GM11168 (cell line): ENCODE measurements around the gene FRAS1.
"Not testable (repeated sequence)": the region's sequence is repeated elsewhere in the genome, so short reads cannot be mapped to it uniquely, and the experiment has no call there.

ENCODE experiments used
- in situ Hi-C: fragments of 300-500 bp; cut with MboI; formaldehyde crosslinking; loops from one replicate; pipeline ENCODE4 v1.12.0; 2022; ENCODE audit warnings: low sequenced_read_pairs; ENCODE audit not compliant: unreplicated experiment

FRAS1 gene

DNA sequence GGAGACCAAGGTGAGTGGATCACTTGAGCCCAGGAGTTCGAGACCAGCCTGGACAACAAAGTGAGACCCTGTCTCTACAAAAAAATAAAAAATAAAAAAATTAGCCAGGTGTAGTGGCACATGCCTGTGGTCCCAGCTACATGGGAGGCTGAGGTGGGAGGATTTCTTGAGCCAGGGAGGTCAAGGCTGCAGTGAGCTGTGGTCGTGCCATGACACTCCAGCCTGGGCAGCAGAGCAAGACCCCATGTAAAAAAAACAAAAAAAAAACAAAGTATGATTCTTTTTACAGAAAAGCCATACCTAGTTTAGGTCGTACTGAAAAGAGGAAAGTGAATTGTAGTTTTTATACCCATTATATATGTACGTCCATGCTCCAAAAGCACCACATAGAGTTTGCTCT, 151.8 kb downstream of the FRAS1 start:
- in situ Hi-C loops = not testable (repeated sequence)

DNA sequence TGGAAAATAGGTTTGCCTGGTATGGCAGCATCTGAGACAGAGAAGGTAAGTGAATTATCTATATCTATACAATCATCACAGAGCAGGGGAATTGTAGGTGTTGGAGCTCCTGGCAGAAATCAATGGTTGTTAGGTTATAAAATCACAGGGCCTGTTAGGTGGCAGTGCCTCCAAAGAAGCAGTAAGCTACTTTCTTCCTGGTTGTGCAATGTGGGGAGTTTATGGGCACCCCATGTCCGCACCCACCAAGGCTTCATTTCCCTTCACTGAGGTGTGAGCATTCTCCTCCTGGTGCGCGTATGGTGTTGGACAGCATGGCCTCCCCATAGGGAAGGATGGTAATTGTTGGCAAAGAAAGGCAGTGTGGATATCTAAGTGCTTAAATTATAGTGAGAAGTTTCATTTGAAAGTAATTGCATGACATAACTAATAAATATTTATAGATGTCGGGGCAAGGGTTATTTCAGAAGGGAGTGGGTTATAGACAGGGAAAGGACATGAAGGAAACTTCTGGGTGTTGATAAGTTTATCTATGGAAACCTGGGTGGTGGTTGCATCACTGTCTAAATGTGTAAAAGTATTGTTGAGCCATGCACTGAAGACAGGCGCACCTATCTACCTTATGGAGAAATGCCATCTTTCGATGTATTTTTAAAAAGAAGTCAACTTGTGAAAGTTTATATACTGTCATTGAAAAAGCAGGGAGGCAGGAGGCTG, 153.7 kb downstream of the FRAS1 start:
- in situ Hi-C loops = no loop called here

DNA sequence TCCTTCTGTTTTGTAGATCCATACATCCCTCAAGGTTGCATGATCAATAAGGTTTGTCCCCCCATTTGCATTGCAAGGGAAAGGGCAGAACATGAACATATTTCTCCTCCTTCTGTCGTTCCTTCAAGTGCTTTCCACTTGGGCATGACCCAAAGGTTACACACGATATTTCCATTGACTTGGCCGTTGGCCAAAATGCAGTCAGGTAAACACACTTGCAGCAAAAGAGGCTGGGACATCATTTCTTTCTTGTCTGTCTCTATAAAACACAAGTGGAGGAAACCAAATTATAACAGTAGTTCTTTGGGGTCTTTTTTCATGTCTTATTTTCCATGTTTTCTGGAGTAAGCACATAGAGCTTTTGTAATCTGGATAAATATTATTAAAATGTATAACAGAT, 156.1 kb downstream of the FRAS1 start:
- in situ Hi-C loops = no loop called here

DNA sequence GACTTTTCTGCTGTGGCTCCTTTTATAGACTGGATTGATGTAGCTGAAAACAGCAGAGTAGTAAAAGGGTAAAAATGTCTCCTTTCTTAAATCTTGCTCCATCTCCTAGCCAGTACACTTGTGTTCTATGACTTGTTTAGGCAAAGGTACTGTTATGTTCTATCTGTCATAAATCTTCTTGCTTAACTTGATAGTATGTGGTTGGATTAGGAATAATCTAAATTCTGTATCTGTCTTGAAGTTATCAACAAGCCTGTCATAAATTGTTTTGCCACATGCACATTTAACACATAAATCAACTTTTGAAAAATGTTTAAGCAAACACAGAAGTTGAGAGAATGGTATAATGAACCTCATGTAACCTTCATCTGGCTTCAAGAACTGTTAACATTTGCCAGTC, 157.0 kb downstream of the FRAS1 start:
- in situ Hi-C loops = no loop called here

DNA sequence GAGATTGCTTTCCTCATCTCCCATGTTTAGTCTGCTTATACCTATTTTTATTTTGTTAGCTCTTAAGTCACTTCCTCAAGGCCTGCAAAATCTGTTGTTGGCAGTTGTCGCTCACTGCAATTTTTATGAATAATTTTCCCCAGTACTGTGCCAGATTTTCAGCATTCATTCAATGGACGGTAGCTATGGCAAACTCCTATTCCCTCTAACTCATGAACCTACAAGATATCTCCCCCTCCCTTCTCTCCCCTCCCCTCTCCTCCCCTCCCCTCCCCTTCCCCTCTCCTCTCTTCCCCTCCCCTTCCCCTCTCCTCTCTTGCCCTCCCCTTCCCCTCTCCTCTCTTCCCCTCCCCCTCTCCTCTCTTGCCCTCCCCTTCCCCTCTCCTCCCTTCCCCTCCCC, 160.4 kb downstream of the FRAS1 start:
- in situ Hi-C loops = no loop called here

DNA sequence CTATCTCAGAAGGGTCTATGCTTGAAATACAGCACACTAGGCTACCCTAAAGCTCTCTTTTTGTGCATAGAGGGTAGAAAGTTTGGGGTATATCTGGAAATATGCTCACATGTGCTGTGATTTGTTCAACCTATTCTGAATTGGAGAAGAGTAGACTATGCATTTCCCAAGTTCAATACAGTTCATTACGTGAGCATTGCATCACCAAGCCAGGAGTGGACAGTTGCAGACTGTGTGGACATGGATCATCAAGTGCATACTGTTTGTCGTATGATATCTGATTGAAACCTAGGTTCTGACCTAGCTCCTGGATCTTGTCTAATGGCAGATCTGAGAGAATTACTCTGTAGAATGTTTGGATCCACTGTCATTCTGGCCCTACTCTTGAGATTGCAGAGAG, 161.1 kb downstream of the FRAS1 start:
- in situ Hi-C loops = no loop called here

DNA sequence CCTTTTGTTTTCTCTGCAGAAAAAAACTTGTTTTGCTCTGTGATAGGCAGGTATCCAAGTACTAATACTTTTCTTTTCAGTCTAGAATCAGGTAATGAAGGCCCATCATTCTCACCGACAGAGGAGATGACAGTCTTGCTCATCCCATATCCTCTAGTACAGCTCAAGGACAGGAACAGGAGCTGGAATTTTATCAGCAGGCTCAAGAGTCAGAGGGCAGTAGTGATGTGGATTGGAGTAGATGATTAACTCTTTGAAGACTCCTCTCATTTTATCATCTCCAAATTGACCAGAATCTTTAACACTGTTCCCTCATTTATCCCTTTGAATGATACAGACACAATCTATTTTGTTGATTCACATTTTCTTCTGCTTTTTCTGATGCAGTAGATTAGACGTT, 162.7 kb downstream of the FRAS1 start:
- in situ Hi-C loops = no loop called here

DNA sequence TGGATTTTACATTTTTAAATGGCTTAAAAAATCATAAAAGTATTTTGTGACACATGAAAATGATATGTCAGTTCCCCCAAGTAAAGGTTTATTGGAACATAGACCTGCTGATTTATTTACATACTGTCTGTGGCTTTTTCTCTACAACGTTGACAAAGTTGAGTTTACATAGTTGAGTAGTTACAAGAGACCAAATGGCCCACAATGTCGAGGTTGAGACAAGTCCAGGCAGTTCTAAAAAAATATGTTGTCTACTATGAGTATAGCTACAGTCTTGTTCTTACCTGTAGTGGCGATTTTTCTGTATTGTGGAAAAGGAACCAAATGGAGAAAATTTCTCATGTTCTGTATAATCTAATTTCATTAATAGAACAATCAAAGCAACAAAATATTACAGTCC, 163.2 kb downstream of the FRAS1 start:
- in situ Hi-C loops = no loop called here

DNA sequence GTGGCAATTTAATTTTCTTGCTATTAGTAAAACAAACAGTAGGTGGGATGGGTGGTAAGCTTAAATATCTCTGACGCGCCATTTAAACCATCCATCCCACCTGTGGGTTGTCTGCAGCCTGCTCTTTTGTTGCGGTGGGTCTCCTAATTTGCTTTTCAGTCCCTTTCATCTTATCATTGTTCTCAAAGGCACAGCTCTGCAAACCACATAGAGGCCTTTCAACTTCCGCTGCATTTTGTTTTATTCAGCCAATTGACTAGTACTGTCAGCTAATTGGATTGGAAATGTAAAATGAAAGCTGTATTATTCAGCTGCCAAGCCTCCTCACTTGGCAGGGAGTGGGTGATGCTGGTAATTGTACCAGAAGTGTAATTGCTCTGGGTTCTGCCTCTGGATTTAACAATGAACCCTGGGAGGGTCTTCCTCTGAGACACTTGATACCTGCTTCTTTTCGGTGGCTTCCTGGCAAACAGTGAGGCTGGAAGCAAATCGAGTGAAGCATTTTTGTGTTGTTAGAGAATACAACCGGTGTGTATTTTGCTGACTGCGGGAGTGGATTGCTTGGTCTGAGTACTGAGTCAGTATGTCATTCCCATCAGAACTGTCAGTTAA, 165.6 kb downstream of the FRAS1 start:
- in situ Hi-C loops = no loop called here

DNA sequence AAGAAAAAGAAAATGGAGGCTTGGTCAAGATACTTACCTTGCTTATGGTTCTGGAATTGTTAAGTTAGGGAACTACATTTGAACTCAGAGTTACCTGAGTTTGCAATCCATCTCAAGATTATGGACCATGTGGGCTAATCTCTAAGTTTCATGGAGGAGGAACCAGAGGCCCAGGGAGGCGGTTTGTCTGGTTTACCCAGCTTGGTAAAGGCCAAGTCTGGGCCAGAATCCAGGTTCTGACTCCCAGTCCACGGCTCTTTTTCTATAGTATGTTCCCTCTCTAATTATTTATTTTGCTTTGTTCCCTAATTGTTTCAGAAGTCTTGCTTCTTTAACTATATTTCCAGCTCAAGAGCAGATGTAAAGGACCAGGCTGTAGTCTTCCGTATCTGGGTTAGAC, 168.1 kb downstream of the FRAS1 start:
- in situ Hi-C loops = no loop called here

DNA sequence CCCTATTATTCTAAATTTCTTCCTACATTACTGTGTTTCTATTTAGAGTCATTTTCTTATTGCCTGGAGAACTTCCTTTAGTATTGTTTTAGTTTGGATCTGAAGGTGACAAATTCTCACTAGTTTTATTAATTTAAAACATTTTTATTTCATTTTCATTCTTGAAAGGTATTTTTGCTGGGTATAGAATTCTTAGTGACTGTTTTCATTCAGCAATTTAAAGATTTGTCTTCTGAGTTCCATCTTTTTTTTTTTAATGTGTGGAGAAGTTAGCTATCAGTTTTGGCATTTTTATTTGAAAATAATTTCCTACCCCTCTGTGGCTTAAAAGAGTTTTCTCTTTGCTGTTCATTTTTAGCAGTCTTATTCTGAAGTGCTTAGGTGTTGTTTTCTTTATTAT, 169.2 kb downstream of the FRAS1 start:
- in situ Hi-C loops = no loop called here

DNA sequence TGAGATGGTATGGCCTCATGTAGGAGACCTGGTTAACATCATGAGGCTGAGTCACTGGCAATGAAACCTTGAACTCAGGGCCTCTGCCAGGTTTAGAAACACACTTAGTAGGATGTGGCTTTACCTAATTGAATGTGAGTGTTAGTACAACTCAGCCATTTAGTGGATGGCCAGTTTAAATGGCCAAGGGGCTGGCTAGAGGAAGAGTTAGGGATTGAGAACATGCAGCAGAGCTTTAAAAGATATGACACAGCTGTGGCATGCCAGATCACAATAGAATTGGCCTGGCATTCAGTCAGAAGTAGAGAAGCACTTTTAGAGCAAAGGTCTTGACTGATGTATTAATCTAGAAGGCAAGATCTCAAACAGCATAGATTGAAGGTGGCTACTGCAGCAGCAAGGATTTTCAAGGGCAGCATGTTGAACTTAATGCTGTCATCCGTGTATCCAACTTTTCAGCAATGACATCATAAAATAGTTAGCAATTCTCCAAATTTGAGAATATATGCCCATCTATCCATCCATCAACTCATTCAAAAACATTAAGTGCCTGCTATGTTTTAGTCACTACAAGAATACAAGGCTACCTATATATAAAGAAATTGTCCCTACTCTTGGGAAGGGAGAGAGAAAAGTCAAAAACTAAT, 170.4 kb downstream of the FRAS1 start:
- in situ Hi-C loops = no loop called here

DNA sequence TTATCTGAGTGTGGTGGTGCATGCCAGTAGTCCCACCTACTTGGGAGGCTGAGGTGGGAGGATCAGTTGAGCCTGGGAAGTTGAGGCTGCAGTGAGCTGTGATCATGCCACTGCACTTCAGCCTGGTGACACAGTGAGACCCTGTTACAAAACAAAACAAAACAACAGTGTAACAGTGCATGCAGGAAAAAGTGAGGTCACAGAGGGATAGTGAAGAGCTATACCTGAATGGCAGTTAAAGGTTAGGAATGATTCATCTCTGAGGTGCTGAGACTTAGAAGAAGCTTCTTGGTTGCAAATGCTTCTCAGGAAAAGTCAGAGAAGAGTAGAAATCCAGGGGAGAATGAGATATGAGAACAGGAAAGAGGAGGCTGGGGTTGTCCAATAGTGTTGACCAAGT, 178.7 kb downstream of the FRAS1 start:
- in situ Hi-C loops = no loop called here

DNA sequence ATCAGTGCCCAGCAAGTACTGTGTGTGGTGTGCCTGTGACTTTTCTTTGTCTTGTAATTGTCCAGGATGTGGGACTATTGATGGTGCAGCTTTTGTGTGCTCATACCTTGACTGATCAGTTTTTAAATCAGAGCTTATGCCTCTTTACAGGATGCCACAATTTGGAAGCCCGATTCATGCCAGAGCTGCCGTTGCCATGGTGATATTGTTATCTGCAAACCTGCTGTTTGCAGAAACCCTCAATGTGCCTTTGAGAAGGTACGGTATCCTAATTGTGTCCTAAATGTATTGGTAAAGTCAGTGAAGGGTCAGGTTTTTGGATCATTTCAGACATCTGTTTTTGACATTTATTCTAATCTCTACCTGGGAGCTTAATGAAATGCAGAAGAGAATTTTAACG, 180.2 kb downstream of the FRAS1 start:
- in situ Hi-C loops = no loop called here

DNA sequence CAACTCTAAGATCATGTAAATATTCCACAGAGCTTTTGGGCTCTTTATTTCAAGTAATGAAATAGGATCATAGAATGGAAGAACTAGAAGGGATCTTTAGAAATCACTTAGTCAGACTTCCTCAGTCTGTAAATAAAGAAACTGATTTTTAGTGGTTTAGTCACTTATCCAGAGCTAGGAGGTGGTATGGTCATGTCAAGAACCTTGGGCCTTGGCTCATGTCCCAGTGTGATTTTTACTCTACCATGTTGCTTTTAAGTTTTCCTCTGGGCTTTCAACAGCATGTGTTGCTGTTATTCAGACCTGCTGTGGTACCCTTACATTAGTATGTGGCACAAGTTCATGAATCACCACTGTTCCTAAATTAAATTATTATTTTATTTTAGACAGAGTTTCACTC, 184.9 kb downstream of the FRAS1 start:
- in situ Hi-C loops = no loop called here

DNA sequence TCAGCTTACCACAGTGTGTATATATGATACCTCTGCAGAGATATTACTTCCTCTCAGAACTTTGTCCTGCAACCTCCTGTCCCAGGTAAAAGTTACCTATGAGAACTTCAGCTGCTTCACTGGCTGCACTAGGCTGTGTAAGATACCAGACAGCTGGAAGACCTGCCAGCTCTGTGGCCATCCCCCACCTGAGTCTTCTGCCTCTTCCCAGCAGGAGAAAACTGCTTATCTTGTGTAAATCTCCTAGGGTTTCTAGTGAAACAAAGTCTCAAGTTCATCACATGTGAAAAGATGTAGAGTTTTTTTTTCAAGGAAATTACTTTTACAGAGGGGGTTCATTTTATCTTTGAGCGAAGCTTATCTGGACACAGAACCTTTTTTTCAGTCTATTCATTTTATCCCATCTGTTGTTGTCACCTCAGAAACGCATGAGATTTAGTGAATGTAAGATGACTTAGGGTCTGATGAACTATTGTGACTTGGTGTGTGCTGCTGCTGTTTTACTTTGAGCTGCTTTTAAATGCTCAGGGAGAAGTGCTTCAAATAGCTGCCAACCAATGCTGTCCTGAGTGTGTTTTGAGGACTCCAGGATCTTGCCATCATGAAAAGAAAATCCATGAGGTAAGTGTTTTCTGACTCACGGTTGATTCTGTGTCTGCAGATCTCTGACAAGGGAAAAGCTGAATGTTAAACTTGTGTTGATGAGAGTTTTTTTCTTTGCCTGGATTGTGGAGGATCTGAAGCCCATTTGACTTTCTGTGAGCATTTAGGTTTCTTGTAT, 187.8 kb downstream of the FRAS1 start:
- in situ Hi-C loops = no loop called here

DNA sequence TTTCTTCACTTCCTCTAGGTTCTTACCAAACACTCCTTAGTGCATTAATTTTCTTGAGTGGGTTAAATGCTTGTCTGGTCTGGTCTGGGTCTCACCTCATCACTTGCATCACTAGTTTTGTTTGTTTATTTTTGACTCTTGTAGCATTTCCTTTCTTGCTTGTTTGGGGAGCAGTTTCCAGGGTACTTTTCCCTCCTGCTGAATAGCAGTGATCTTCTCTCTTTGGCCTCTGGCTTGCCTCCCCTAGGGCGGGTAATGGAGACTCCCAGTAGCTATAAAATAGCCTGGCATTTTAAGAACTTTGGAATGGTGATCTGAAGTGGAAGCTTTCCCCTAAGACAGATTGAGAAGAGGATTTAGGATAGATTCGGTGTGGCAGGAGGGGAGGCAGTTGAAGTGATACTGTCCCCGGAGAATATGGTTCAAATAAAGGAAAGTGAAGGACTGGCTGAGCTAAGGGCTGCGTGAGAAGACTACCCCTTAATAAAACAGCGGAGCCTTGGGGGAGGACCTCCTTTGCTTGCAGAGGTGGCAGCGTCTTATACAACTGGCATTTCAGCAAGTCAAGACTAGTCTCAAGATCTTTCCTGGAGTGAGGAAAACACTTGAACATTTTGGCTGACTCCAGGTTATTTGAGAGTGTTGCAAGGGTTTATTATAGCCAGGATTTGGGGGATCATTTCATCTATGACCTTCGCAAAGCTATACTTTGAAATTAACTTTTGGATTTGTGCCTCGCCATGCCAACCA, 190.6 kb downstream of the FRAS1 start:
- in situ Hi-C loops = no loop called here

DNA sequence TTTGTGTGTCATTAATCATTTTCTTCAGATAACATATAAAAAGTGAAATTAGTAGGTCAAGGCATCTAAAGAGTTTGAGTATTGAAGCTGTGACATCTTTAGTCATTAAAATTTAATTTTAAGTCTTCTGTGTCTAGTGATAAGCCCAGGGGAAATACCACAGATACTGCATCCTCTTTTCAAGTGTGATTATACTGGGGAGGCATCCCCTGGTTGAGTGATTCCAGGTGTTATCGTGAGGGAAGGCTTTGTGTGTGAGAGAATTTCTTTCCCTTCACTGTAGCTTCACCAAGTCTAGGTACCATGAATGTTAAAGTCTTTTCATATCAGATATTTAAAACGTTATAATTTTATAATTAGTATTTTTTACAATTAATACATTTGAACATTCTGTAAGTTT, 193.4 kb downstream of the FRAS1 start:
- in situ Hi-C loops = no loop called here

DNA sequence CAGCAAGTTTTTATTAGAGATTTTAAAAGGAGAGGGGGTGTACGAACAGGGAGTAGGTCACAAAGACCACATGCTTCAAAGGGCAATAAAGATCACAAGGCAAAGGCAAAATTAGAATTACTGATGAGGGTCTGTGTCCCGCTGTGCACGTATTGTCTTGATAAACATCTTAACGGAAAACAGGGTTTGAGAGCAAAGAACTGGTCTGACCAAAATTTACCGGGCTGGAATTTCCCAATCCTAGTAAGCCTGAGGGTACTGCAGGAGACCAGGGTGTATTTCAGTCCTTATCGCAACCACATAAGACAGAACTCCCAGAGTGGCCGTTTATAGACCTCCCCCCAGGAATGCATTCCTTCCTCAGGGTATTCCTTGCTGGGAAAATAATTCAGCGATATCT, 195.7 kb downstream of the FRAS1 start:
- in situ Hi-C loops = not testable (repeated sequence)

DNA sequence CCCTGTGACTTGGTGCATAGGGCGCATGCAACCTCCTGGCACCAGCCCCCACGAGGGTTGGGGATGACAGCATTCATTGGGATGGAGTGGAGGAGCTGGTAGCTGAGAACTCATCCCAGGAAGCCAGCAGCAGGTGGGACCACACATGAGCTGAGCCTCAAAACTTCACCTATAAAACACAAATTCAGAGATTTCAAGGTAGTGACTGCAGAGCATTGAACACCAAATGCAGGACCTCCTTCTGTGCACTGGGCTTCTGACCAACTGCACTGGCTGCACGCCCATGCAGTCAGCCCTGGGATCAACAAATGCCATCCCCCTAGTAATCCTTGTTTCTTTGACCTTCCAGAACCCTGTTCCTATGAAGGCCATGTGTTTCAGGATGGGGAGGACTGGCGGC, 197.8 kb downstream of the FRAS1 start:
- in situ Hi-C loops = no loop called here
